Spleen (tissue), 11 donors: ENCODE measurements around the gene SLC4A7. TPM values are rescaled to one million over a fixed set of nuclear protein-coding genes. Genes with fewer than 3 reads are reported as not detected.

Source experiments
- DNase-seq: peaks from one replicate; pipeline ENCODE4 v3.0.0-alpha.2; 2020
- H3K27ac ChIP-seq, 8 donors: fragments of 200-600 bp; sonication (generic) in 7 of 8; 1 replicate in 4 of 8; 2 replicates in 4 of 8; pipeline versions ENCODE4 v1.5.0 to v1.8.0; 2016 to 2021; ENCODE audit warnings: inconsistent platforms in 4 of 8, mild to moderate bottlenecking in 4 of 8, moderate library complexity in 1 of 8
- H3K27me3 ChIP-seq, 7 donors: fragments of 200-600 bp; sonication (generic) in 6 of 7; replicated peaks in 1 of 7; 1 replicate in 4 of 7; 2 replicates in 3 of 7; pipeline versions ENCODE4 v1.5.0 to v1.8.0; 2016 to 2021; ENCODE audit warnings: inconsistent platforms in 3 of 7, mild to moderate bottlenecking in 1 of 7
- H3K36me3 ChIP-seq, 6 donors: fragments of 200-600 bp; sonication (generic) in 5 of 6; 1 replicate in 4 of 6; 2 replicates in 2 of 6; pipeline versions ENCODE4 v1.5.0 to v1.8.0; 2016 to 2021; ENCODE audit warnings: inconsistent platforms in 2 of 6
- H3K4me1 ChIP-seq, 6 donors: fragments of 200-600 bp; sonication (generic) in 5 of 6; 1 replicate in 3 of 6; 2 replicates in 3 of 6; pipeline versions ENCODE4 v1.5.0 to v1.8.0; 2016 to 2021; ENCODE audit warnings: inconsistent platforms in 3 of 6
- H3K4me3 ChIP-seq, 8 donors: fragments of 200-600 bp; sonication (generic) in 7 of 8; 1 replicate in 4 of 8; 2 replicates in 4 of 8; pipeline versions ENCODE4 v1.5.0 to v1.8.0; 2016 to 2021; ENCODE audit warnings: inconsistent platforms in 4 of 8, mild to moderate bottlenecking in 4 of 8, moderate library complexity in 2 of 8
- H3K9me3 ChIP-seq, 8 donors: fragments of 200-600 bp; sonication (generic) in 7 of 8; 1 replicate in 4 of 8; 2 replicates in 4 of 8; pipeline versions ENCODE4 v1.5.0 to v1.8.0; 2016 to 2021; ENCODE audit warnings: inconsistent platforms in 4 of 8
- CTCF ChIP-seq, 11 experiments: fragments of 200-600 bp in 7 of 11; fragments of 450-650 bp in 4 of 11; sonication (generic) in 4 of 11; IDR thresholded peaks in 8 of 11; conservative IDR thresholded peaks in 3 of 11; 1 replicate in 7 of 11; 2 replicates in 4 of 11; pipeline versions ENCODE4 v1.4.0 to v1.8.0; 2016 to 2021; ENCODE audit warnings: antibody characterized with exemption in 11 of 11, inconsistent platforms in 4 of 11, mild to moderate bottlenecking in 1 of 11
- POLR2A ChIP-seq, 3 donors: fragments of 450-650 bp; IDR thresholded peaks; one replicate each; pipeline ENCODE4 v1.5.1; 2017; ENCODE audit warnings: antibody characterized with exemption in 3 of 3, mild to moderate bottlenecking in 1 of 3
- POLR2AphosphoS5 ChIP-seq, 3 donors: sonication (generic); formaldehyde crosslinking; IDR thresholded peaks; one replicate each; pipeline ENCODE4 v1.5.1; 2017; ENCODE audit warnings: antibody characterized with exemption in 3 of 3
- WGBS, 5 donors: extraction: QIAGEN DNeasy Blood & Tissue Kit in 3 of 5; methylation state at CpG; one replicate each; pipeline versions ENCODE4 v1.1.5 to v1.1.7; 2013 to 2018; 5-methylcytosine and 5-hydroxymethylcytosine counted together
- intact Hi-C: fragments of 100-400 bp; cut with DNase I; formaldehyde crosslinking; loops from one replicate; pipeline ENCODE4 v1.15.0; 2023; ENCODE audit warnings: low total_unique reads
- polyA plus RNA-seq, 3 donors: library from polyadenylated mRNA; stranded (reverse); fragments of 200-250 nt; gene quantifications; one replicate each; pipeline ENCODE4 v1.2.1, GENCODE V29; 2013
- total RNA-seq, 7 donors: library from RNA; depleted of rRNA in 3 of 7; stranded (reverse); fragments of >200 nt in 3 of 7; fragmentation: NEBNext Ultra II Directional in 4 of 7; extraction: Animal tissue kit (Norgen Biotek cat#: 25700) in 4 of 7; gene quantifications; one replicate each; pipeline versions ENCODE4 v1.1.0 to v1.2.1, GENCODE V29; 2016 to 2021
- donor health status: healthy with polysubstance abuse.
- donor health status: DM: no; HTN: no; CAD: no; lungs with moderate emphysema.
- donor health status: DM: no; HTN: no; CAD: no.
- donor health status: Bipolar disorder and iron deficiency.
- donor health status: healthy.
- donor health status: DM: no; HTN: no; CAD: no.
- donor health status: DM: yes; HTN: yes; CAD: no.

Gene SLC4A7
- total and polyA plus RNA-seq, 10 donors, result 5.7 to 62.3 (median 38.9) TPM

DNA sequence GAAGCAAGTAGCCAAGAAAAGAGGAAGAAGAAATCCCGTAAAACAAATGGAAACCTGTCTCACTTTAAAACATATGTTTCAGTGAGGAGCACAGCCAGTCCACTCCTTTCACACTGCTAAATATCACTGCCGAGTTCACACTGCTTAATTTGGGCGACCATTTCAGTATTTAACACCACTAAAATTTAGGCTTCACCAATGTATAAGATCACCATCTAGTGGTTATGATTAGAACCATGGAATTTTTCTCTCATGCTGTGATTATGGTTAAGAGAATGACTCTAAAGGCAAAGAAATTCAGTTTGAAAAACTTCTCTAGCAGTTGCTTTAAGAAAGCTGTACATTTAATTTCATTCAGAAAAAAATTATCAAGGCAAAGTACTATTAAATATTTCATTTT lies 16.6 kb downstream of the SLC4A7 start:
- intact Hi-C loops, result no loop called here
- no peak overlapping the region for H3K4me3 ChIP-seq

GRCh38 chr3:27464646-27465045 lies 19.5 kb downstream of the SLC4A7 start:
- TF ChIP-seq POLR2AphosphoS5 (IDR thresholded peaks at IDR 0.05), result no peak
- intact Hi-C loops, result no loop called here
- no peak overlapping the region for H3K4me3 ChIP-seq
- no peaks in the 10 kb centered on the region for H3K27me3 ChIP-seq
- WGBS, 5 donors, result 97 to 99% (median 97%) methylated on average over 19 of the region's 19 CpGs
- H3K9me3 ChIP-seq, result peaks cover 0 to 13% (median 0%) of the 10 kb centered on the region in 8 donors
- no peak for DNase-seq
- peaks cover 0 to 29% (median 7%) of the 10 kb centered on the region in 6 donors for H3K4me1 ChIP-seq
- H3K36me3 ChIP-seq, result peaks cover 0 to 8% (median 0%) of the 10 kb centered on the region in 6 donors
- H3K27ac ChIP-seq, result no peak overlapping the region

More for the DNA sequence above, 16.6 kb downstream of the SLC4A7 start:
- Histone ChIP-seq H3K27me3 (no peaks in the 10 kb centered on the region), H3K9me3 (peaks cover 0 to 13% (median 0%) of the 10 kb centered on the region in 8 donors), H3K27ac (no peak overlapping the region), H3K36me3 (peaks cover 0 to 8% (median 0%) of the 10 kb centered on the region in 6 donors), H3K4me1 (peaks cover 0 to 54% (median 10%) of the 10 kb centered on the region in 6 donors)
- no peak for TF ChIP-seq POLR2AphosphoS5 (IDR thresholded peaks at IDR 0.05)
- no peak for TF ChIP-seq POLR2A (IDR thresholded peaks at IDR 0.05)
- peak in 9 of 11 experiments; percentile 18 to 60 (median 54) for TF ChIP-seq CTCF (IDR thresholded peaks at IDR 0.05 in 8 of 11, conservative IDR thresholded peaks at IDR 0.05 in 3 of 11)
- no peak for DNase-seq
- 10 to 18% (median 17%) methylated on average over 3 of the region's 3 CpGs for WGBS, 5 donors

GRCh38 chr3:27462228-27462627 lies 22.0 kb downstream of the SLC4A7 start:
- TF ChIP-seq CTCF (IDR thresholded peaks at IDR 0.05 in 8 of 11, conservative IDR thresholded peaks at IDR 0.05 in 3 of 11), result no peak
- no peak for TF ChIP-seq POLR2A (IDR thresholded peaks at IDR 0.05)
- no peak for TF ChIP-seq POLR2AphosphoS5 (IDR thresholded peaks at IDR 0.05)
- 94 to 97% (median 97%) methylated on average over 8 of the region's 8 CpGs for WGBS, 5 donors
- Histone ChIP-seq H3K27ac (no peak overlapping the region), H3K36me3 (peaks cover 0 to 8% (median 0%) of the 10 kb centered on the region in 6 donors), H3K9me3 (peaks cover 0 to 13% (median 0%) of the 10 kb centered on the region in 8 donors), H3K27me3 (no peaks in the 10 kb centered on the region), H3K4me3 (no peak overlapping the region), H3K4me1 (peaks cover 0 to 22% (median 2%) of the 10 kb centered on the region in 6 donors)
- intact Hi-C loops, result no loop called here
- no peak for DNase-seq

DNA sequence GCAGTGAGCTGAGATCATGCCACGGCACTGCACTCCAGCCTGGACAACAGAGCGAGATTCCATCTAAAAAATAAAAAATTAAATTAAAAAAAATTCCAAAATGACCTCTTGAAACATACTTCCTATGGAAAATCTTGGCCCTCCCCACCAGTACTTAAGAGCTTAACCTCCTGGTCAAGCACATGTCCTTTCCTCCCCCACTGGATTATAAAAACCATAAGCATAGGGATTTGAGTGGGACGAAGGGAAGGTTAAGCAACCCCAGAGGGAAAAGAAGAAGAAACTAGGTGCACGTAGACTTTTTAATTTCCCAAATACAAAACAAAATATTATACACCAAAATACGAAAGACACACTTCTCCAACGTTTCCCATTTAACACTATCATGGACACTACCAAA lies 25.3 kb downstream of the SLC4A7 start:
- WGBS, 5 donors, result 62 to 78% (median 66%) methylated on average over 5 to 6 of the region's 6 CpGs
- no peak for DNase-seq
- intact Hi-C loops, result loop anchor here (10.0 kb wide), 1 partner anchor 144 kb away; no protein-coding TSS in a partner anchor
- TF ChIP-seq POLR2AphosphoS5 (IDR thresholded peaks at IDR 0.05), result no peak
- TF ChIP-seq CTCF (IDR thresholded peaks at IDR 0.05 in 8 of 11, conservative IDR thresholded peaks at IDR 0.05 in 3 of 11), result no peak
- no peak for TF ChIP-seq POLR2A (IDR thresholded peaks at IDR 0.05)
- no peak overlapping the region for H3K4me3 ChIP-seq
- H3K36me3 ChIP-seq, result peaks cover 0 to 8% (median 0%) of the 10 kb centered on the region in 6 donors
- no peak overlapping the region for H3K27ac ChIP-seq
- H3K4me1 ChIP-seq, result peaks cover 0 to 41% (median 8%) of the 10 kb centered on the region in 6 donors
- no peaks in the 10 kb centered on the region for H3K27me3 ChIP-seq
- peaks cover 0 to 12% (median 0%) of the 10 kb centered on the region in 8 donors for H3K9me3 ChIP-seq
